Neural crest cell (in vitro differentiated cells): ENCODE results near the gene LIMK2. TPM values are rescaled to one million over a fixed set of nuclear protein-coding genes. Genes with fewer than 3 reads are reported as not detected.

Source experiments
- DNase-seq: peaks from one replicate; pipeline ENCODE4 v3.0.0; 2021; ENCODE audit warnings: low read depth, mixed read lengths, low spot score
- H3K27ac Mint-ChIP-seq: one replicate; pipeline ENCODE4 v1.8.0; 2021; ENCODE audit warnings: mild to moderate bottlenecking, mixed read lengths; ENCODE audit not compliant: unreplicated experiment
- H3K27me3 Mint-ChIP-seq: 2 replicates; pipeline ENCODE4 v1.8.0; 2021; ENCODE audit warnings: low read depth, mild to moderate bottlenecking, mixed read lengths
- H3K36me3 Mint-ChIP-seq: 2 replicates; pipeline ENCODE4 v1.8.0; 2021; ENCODE audit warnings: low read depth, mild to moderate bottlenecking, mixed read lengths
- H3K4me1 Mint-ChIP-seq: 2 replicates; pipeline ENCODE4 v1.8.0; 2021; ENCODE audit warnings: mixed read lengths
- H3K4me3 Mint-ChIP-seq: one replicate; pipeline ENCODE4 v1.8.0; 2021; ENCODE audit warnings: mild to moderate bottlenecking, mixed read lengths
- H3K9me3 Mint-ChIP-seq: 2 replicates; pipeline ENCODE4 v1.8.0; 2021; ENCODE audit warnings: mixed read lengths
- total RNA-seq: library from RNA; stranded (reverse); gene quantifications from 2 replicates; pipeline ENCODE4 v1.2.1, GENCODE V29; 2021
- TF ChIP-seq, protein P1 (sequence below): fragments of 200-600 bp; sonication (generic); conservative IDR thresholded peaks from 2 replicates; pipeline ENCODE4 v1.5.0; 2021; ENCODE audit warnings: antibody characterized with exemption, mild to moderate bottlenecking

Gene LIMK2
- total RNA-seq, 1 donor from 2014 or later = 35.1 TPM

DNA sequence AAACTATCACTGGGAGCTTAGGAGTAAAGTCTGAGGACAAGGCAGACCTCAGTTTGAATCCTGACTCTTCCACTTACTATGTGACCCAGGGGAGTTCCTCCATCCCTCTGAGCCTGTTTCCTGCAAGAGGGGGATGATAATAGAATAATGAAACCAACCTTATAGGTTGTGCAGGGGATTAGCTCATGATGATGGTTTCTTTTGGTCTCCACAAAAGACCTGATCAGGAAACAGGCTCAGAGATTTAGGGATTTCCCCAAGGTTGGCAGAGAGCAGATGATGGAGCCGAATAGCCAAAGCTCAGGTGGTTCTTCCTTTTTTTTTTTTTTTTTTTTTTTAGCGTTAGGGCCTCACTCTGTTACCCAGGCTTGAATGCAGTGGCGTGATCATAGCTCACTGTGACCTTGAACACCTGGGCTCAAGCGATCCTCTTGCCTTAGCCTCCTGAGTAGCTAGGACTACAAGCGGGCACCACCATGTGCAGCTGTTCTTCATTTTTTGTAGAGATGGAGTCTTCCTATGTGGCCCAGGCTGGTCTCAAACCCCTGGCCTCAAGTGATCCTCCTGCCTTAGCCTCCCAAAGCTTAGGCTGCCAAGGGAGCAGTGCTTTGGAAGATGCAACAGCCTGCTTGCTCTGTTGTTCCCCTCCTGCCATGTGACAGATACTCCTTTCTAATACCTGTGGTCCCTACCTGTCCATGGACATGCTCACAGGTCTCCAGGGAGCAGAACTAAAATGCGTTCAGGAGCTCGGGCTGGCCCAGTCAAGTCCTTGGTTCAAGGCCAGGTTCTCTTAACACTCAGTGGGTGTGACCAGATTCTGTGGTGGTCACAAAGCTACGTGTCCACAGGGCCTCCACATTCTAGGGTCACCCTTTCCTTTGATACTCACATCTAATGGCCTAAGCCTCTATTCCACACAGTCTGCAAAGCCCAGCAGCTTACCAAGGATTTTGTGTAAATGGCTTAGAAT, 111.8 kb downstream of the LIMK2 start:
- H3K9me3 Mint-ChIP-seq = no peaks in the 10 kb centered on the region
- no peak overlapping the region for H3K4me3 Mint-ChIP-seq
- TF ChIP-seq, protein P1, sequence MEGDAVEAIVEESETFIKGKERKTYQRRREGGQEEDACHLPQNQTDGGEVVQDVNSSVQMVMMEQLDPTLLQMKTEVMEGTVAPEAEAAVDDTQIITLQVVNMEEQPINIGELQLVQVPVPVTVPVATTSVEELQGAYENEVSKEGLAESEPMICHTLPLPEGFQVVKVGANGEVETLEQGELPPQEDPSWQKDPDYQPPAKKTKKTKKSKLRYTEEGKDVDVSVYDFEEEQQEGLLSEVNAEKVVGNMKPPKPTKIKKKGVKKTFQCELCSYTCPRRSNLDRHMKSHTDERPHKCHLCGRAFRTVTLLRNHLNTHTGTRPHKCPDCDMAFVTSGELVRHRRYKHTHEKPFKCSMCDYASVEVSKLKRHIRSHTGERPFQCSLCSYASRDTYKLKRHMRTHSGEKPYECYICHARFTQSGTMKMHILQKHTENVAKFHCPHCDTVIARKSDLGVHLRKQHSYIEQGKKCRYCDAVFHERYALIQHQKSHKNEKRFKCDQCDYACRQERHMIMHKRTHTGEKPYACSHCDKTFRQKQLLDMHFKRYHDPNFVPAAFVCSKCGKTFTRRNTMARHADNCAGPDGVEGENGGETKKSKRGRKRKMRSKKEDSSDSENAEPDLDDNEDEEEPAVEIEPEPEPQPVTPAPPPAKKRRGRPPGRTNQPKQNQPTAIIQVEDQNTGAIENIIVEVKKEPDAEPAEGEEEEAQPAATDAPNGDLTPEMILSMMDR = no peak
- no peak for DNase-seq
- H3K27me3 Mint-ChIP-seq = no peaks in the 10 kb centered on the region
- H3K4me1 Mint-ChIP-seq = peaks cover 10% of the 10 kb centered on the region
- no peak overlapping the region for H3K27ac Mint-ChIP-seq
- H3K36me3 Mint-ChIP-seq = peaks cover 20% of the 10 kb centered on the region

DNA sequence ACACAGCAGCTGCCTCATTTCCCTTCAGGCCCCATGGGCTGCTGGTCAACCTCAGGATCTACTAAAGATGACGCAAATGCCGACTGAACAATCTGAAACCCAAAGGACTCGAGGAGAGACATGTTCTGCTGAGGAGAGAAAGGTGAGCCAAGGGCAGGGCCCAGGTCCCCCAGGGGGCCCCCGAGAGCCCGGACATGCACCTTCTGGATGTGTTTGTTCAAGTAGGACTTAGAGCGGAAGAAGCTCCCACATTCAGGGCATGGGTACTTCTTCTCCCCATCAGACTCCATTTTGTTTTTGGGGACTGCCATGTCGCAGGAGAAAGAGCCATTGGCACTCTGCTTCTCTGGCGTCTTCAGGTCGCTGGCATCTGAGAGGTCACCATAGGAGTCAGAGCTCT, 114.8 kb downstream of the LIMK2 start:
- Mint-ChIP-seq H3K4me1 (peaks cover 2% of the 10 kb centered on the region), H3K27me3 (no peaks in the 10 kb centered on the region), H3K4me3 (no peak overlapping the region), H3K27ac (no peak overlapping the region), H3K9me3 (no peaks in the 10 kb centered on the region), H3K36me3 (peaks cover 24% of the 10 kb centered on the region)
- TF ChIP-seq, protein P1 = no peak
- no peak for DNase-seq

DNA sequence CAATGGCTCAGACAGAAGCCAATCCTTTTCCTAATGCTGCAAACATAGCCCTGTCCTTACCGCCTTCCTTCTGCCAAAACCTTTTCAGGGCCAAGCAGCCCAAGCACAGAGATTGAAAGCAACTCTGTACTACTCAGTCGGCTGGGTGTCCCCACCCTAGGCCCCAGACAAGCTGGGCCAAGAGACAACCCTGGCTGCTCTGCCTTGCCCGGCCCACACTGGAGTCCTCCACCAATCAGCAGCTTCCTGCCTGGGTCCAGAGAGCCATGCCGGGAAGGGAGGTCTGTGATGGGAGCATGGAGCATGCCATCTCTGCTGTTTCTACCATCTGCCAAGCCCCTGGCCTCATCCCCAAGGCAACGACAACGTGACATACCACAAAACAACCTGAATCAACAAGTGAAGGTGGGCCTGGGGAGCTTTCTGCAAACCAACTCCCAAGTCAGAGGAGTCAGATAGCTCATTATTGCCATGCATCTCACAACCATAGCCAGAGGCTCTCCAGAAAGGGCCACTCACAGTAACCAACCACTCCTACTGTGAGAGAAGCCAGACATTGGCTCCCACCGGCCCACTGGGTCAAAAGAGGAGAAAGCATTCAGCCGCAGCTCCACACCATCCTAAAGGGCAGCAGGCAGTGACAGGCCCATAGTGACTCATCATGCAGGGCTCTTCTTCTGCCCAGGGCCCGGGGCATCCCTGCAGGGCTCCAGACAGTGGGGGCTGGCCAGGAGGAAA, 115.9 kb downstream of the LIMK2 start:
- H3K27ac Mint-ChIP-seq = no peak overlapping the region
- H3K9me3 Mint-ChIP-seq = no peaks in the 10 kb centered on the region
- TF ChIP-seq, protein P1 = no peak
- H3K36me3 Mint-ChIP-seq = peaks cover 25% of the 10 kb centered on the region
- H3K4me1 Mint-ChIP-seq = no peaks in the 10 kb centered on the region
- no peak for DNase-seq
- H3K27me3 Mint-ChIP-seq = no peaks in the 10 kb centered on the region
- H3K4me3 Mint-ChIP-seq = no peak overlapping the region

DNA sequence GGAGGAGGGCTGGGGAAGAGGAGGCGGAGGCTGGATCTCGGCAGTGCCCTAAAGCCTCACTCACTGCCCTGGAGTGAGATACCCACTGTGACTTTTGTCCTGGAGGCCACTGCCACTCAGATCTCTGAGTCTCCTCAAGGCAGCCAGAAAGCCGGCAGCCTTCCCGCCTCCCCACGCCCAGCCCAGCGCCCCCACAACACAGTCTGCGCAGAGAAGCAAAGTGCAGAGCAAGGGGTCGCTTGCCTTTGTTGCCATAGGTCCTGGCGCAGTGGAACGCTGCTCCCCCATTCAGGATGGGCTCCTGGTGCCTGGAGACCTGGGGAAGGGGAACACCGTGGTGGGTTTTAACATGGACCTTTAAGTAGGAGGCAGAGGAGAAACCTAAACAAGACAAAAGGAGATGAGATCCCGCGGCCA, 116.5 kb downstream of the LIMK2 start:
- H3K4me1 Mint-ChIP-seq = no peaks in the 10 kb centered on the region
- no peak for DNase-seq
- TF ChIP-seq, protein P1 = no peak
- no peak overlapping the region for H3K4me3 Mint-ChIP-seq
- H3K27me3 Mint-ChIP-seq = no peaks in the 10 kb centered on the region
- H3K36me3 Mint-ChIP-seq = peaks cover 23% of the 10 kb centered on the region
- H3K9me3 Mint-ChIP-seq = no peaks in the 10 kb centered on the region
- no peak overlapping the region for H3K27ac Mint-ChIP-seq

DNA sequence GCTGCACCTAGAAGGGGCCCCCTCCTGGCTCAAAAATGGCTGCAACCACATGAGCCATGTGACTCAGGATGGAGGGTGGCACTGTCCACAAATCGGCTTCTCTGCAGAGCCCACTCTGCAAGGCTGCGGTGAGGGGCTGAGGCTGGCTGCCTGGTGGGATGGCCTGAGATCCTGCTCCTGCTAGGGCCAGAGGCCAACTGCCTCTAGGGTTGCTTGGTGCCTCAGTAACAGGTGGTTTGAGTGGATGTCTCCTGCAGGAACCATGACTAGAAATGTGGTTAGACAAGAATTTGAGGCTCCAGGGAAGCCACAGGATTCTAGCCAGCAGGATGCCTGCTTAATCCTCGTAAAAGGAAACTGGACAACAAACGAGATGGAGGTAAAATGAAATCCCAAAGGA, 116.9 kb downstream of the LIMK2 start:
- TF ChIP-seq, protein P1 = no peak
- H3K27ac Mint-ChIP-seq = no peak overlapping the region
- H3K36me3 Mint-ChIP-seq = peaks cover 23% of the 10 kb centered on the region
- H3K9me3 Mint-ChIP-seq = no peaks in the 10 kb centered on the region
- no peak for DNase-seq
- no peaks in the 10 kb centered on the region for H3K4me1 Mint-ChIP-seq
- no peaks in the 10 kb centered on the region for H3K27me3 Mint-ChIP-seq
- no peak overlapping the region for H3K4me3 Mint-ChIP-seq

Other genes starting within 250 kb of the LIMK2 start
- 38.8 and 44.2 TPM in 2 replicates for gene MORC2, start 243.5 kb upstream of the LIMK2 start, total RNA-seq
- 114 and 120 TPM in 2 replicates for gene TUG1, start 243.0 kb upstream of the LIMK2 start, total RNA-seq
- gene SMTN, start 131.0 kb upstream of the LIMK2 start, total RNA-seq = 53.8 and 55.0 TPM in 2 replicates
- 9.1 and 10.1 TPM in 2 replicates for gene SELENOM, start 104.7 kb upstream of the LIMK2 start, total RNA-seq
- gene INPP5J, start 89.3 kb upstream of the LIMK2 start, total RNA-seq = 4.5 and 4.7 TPM in 2 replicates
- 24.3 and 24.7 TPM in 2 replicates for gene PLA2G3, start 71.8 kb upstream of the LIMK2 start, total RNA-seq
- 31.7 and 33.8 TPM in 2 replicates for gene RNF185, start 52.1 kb upstream of the LIMK2 start, total RNA-seq
- 1.8 and 2.3 TPM in 2 replicates for gene PIK3IP1, start 80.2 kb downstream of the LIMK2 start, total RNA-seq
- 104 and 105 TPM in 2 replicates for gene PATZ1, start 134.0 kb downstream of the LIMK2 start, total RNA-seq
- 80.5 and 84.1 TPM in 2 replicates for gene DRG1, start 187.3 kb downstream of the LIMK2 start, total RNA-seq